Measurements from ENCODE around the gene ARVCF.

GRCh38 chr22:19986011-19986409, 30.6 kb downstream of the ARVCF start:
- TF ChIP-seq POLR2A (IDR thresholded peaks at IDR 0.05) (no peak), CTCF (IDR thresholded peaks at IDR 0.05) (no peak)
